ENCODE data around the gene TTLL6. TPM values are rescaled to one million over a fixed set of nuclear protein-coding genes. Genes with fewer than 3 reads are reported as not detected.

TTLL6 gene
- total and polyA plus RNA-seq, 2 of the 4 experiments (the other 2 are of a cell fraction), result not detected

DNA sequence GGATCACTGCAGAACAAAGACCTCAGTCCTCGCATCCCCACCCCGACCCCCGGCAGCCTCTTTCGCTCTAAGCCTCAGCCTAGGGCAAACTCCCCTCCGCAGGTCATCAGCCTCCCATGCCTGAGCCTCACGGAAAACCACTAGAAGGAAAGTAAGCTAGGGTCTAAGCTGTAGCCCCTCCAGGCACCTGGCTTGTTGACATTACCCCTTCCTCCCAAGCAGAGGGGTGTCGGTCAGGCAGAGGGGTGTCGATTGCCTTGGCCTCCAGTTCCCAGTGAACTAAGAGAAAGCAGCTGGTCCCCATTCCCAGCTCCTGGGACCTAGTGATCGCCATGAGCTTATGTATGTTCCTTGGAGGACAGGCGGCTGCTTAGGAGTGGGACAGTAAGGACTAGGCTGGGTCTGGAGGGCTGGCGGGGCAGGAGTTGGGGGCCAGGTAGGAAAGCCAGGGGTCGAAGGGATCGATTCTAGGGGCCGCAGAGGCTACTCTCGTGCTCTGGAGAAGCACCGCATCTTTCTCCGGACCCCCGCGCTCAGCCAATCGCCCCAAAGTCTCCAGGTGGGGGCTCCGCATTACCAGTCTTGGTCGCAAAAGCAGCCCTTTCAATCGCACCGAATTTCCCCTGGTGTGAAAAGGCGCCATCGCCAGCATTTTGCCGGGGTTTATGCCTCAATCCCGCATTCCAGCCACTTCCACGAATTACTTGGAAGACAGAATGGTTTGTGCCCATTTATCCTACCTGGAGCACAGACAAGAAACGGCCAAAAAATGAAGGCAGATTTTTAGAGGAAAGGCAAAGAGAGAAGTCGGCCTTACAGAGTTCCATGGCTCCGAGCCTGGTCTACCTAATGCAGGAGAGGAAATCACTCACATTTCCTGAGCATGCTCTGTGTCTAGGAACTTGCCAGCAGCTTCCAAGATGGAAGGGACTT is 67.1 kb downstream of the TTLL6 start:
- peaks cover 23% of the 10 kb centered on the region; the same call in 1 of the 2 replicates for H4K20me1 ChIP-seq (ENCODE audit: insufficient read depth, low read length)
- no peak overlapping the region for H3K4ac ChIP-seq (ENCODE audit: low read depth, low read length)
- ATAC-seq (ENCODE audit: low read depth) (no peak), DNase-seq (no peak)
- H3K14ac ChIP-seq (replicated peaks; ENCODE audit: low read depth, low read length), result no peak overlapping the region
- no peak overlapping the region for H3K4me2 ChIP-seq (ENCODE audit: low read depth, low read length)
- no peaks in the 10 kb centered on the region for H3K36me3 ChIP-seq (ENCODE audit: control insufficient read depth, insufficient read depth, low read length)
- H2AK9ac ChIP-seq (replicated peaks; ENCODE audit: low read depth, low read length, poor library complexity), result no peak overlapping the region
- no peak overlapping the region for H3K56ac ChIP-seq (ENCODE audit: extremely low read depth, insufficient read depth, low read length)
- no peak overlapping the region for H2BK20ac ChIP-seq (ENCODE audit: low read depth, low read length)
- H3K4me3 ChIP-seq (ENCODE audit: insufficient read depth, low read depth, low read length), result no peak overlapping the region
- in situ Hi-C loops (cut with MboI; ENCODE audit: low sequenced_read_pairs), result loop anchor here (25.0 kb wide), 1 partner anchor 363 kb away; no protein-coding TSS in a partner anchor
- no peak overlapping the region for H4K91ac ChIP-seq (ENCODE audit: insufficient read depth, low read depth, low read length)
- H3K27ac ChIP-seq (ENCODE audit: insufficient read depth, low read length), result no peak overlapping the region
- H4K5ac ChIP-seq (ENCODE audit: low read depth, low read length), result no peak overlapping the region
- no peaks in the 10 kb centered on the region for H3K79me1 ChIP-seq (ENCODE audit: low read depth in 1 of 2, low read length in 2 of 2)
- no peak overlapping the region for H2AK5ac ChIP-seq (ENCODE audit: low read depth, low read length)
- no peak overlapping the region for H2BK5ac ChIP-seq (ENCODE audit: low read depth, low read length, poor library complexity, severe bottlenecking)
- BruUV-seq (replicated peaks), result no TSS peak
- TF ChIP-seq CHD1 (IDR thresholded peaks at IDR 0.05; ENCODE audit: low read depth, low read length) (no peak), RFX5 (IDR thresholded peaks at IDR 0.05; ENCODE audit: low read depth, low read length) (no peak), FOS (IDR thresholded peaks at IDR 0.05; ENCODE audit: low read depth, low read length) (no peak), POLR2A (IDR thresholded peaks at IDR 0.05; ENCODE audit: low read depth, low read length) (no peak)
- TF ChIP-seq, protein P1, sequence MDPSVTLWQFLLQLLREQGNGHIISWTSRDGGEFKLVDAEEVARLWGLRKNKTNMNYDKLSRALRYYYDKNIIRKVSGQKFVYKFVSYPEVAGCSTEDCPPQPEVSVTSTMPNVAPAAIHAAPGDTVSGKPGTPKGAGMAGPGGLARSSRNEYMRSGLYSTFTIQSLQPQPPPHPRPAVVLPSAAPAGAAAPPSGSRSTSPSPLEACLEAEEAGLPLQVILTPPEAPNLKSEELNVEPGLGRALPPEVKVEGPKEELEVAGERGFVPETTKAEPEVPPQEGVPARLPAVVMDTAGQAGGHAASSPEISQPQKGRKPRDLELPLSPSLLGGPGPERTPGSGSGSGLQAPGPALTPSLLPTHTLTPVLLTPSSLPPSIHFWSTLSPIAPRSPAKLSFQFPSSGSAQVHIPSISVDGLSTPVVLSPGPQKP (IDR thresholded peaks at IDR 0.05; ENCODE audit: borderline replicate concordance, low read depth, low read length), result no peak
- H3K9ac ChIP-seq (ENCODE audit: low read depth, low read length), result no peak overlapping the region
- H4K8ac ChIP-seq (ENCODE audit: low read depth in 2 of 2, low read length in 2 of 2), result no peak overlapping the region
- dilution Hi-C loops (cut with HindIII; ENCODE audit: low sequenced_read_pairs, unreplicated experiment), result no loop called here
- WGBS, 2 experiments (ENCODE audit: extremely low coverage in 2 of 2, insufficient read length in 1 of 2), result 3% methylated on average over 7 of the region's 32 CpGs; no CpG with 5 or more reads in 1 of the 2 experiments
- no peak overlapping the region for H2BK120ac ChIP-seq (ENCODE audit: low read depth, low read length)
- intact Hi-C loops (cut with micrococcal nuclease), result no loop called here
- H2AFZ ChIP-seq (replicated peaks; ENCODE audit: low read length, poor library complexity), result no peak overlapping the region
- H3K18ac ChIP-seq (ENCODE audit: low read depth, low read length), result no peak overlapping the region
- H2BK15ac ChIP-seq (ENCODE audit: low read depth, low read length), result no peak overlapping the region
- H3K23ac ChIP-seq (ENCODE audit: low read depth, low read length), result no peak overlapping the region; the same call in 1 of the 2 replicates
- peaks cover 95% of the 10 kb centered on the region for H3K27me3 ChIP-seq (ENCODE audit: control insufficient read depth, insufficient read depth, low read length)
- CTCF ChIA-PET, result no interaction called here
- no peaks in the 10 kb centered on the region for H3K4me1 ChIP-seq (ENCODE audit: control insufficient read depth, insufficient read depth, low read length)
- H3K9me3 ChIP-seq (ENCODE audit: control insufficient read depth, insufficient read depth, low read length), result peaks cover 13% of the 10 kb centered on the region
- peaks cover 6% of the 10 kb centered on the region; the same call in 1 of the 2 replicates for H3K9me1 ChIP-seq (ENCODE audit: insufficient read depth, low read length)
- POLR2A ChIA-PET (ENCODE audit: unreplicated experiment), result no interaction called here
